Spleen (tissue), 7 donors: Measurements from ENCODE around the gene OMA1.

Experiments used
- POLR2A ChIP-seq, 3 donors: fragments of 450-650 bp; IDR thresholded peaks; one replicate each; pipeline ENCODE4 v1.5.1; 2017; ENCODE audit warnings: antibody characterized with exemption in 3 of 3, mild to moderate bottlenecking in 1 of 3
- POLR2AphosphoS5 ChIP-seq, 3 donors: sonication (generic); formaldehyde crosslinking; IDR thresholded peaks; one replicate each; pipeline ENCODE4 v1.5.1; 2017; ENCODE audit warnings: antibody characterized with exemption in 3 of 3
- TF ChIP-seq, protein P1 (sequence below), 11 experiments: fragments of 200-600 bp in 7 of 11; fragments of 450-650 bp in 4 of 11; sonication (generic) in 4 of 11; IDR thresholded peaks in 8 of 11; conservative IDR thresholded peaks in 3 of 11; 1 replicate in 7 of 11; 2 replicates in 4 of 11; pipeline versions ENCODE4 v1.4.0 to v1.8.0; 2016 to 2021; ENCODE audit warnings: antibody characterized with exemption in 11 of 11, inconsistent platforms in 4 of 11, mild to moderate bottlenecking in 1 of 11
- donor health status: DM: no; HTN: no; CAD: no; lungs with moderate emphysema.
- donor health status: DM: no; HTN: no; CAD: no.
- donor health status: DM: no; HTN: no; CAD: no.

- TF ChIP-seq, protein P1, sequence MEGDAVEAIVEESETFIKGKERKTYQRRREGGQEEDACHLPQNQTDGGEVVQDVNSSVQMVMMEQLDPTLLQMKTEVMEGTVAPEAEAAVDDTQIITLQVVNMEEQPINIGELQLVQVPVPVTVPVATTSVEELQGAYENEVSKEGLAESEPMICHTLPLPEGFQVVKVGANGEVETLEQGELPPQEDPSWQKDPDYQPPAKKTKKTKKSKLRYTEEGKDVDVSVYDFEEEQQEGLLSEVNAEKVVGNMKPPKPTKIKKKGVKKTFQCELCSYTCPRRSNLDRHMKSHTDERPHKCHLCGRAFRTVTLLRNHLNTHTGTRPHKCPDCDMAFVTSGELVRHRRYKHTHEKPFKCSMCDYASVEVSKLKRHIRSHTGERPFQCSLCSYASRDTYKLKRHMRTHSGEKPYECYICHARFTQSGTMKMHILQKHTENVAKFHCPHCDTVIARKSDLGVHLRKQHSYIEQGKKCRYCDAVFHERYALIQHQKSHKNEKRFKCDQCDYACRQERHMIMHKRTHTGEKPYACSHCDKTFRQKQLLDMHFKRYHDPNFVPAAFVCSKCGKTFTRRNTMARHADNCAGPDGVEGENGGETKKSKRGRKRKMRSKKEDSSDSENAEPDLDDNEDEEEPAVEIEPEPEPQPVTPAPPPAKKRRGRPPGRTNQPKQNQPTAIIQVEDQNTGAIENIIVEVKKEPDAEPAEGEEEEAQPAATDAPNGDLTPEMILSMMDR (IDR thresholded peaks at IDR 0.05 in 8 of 11, conservative IDR thresholded peaks at IDR 0.05 in 3 of 11) = no peak
- no peak for TF ChIP-seq POLR2AphosphoS5 (IDR thresholded peaks at IDR 0.05)
- no peak for TF ChIP-seq POLR2A (IDR thresholded peaks at IDR 0.05)
Observed at GRCh38 chr1:58435376-58435775, 111.2 kb downstream of the OMA1 start.
